C1 segment of cervical spinal cord (tissue), 14 donors: ENCODE measurements around the gene ATP6V0C.
A peak's percentile ranks its signal among the peaks of the same experiment; 100 is the strongest.
"Not testable (repeated sequence)": the region's sequence is repeated elsewhere in the genome, so short reads cannot be mapped to it uniquely, and the experiment has no call there.

Source experiments
- DNase-seq, 14 donors: peaks; one replicate each; lab custom pipeline; 2025; lab: John Stamatoyannopoulos, UW

The ATP6V0C gene

GRCh38 chr16:2527071-2527783, 13.5 kb downstream of the ATP6V0C start:
- DNase-seq = no peak

GRCh38 chr16:2527784-2528100, 14.0 kb downstream of the ATP6V0C start:
- DNase-seq = no peak

DNA sequence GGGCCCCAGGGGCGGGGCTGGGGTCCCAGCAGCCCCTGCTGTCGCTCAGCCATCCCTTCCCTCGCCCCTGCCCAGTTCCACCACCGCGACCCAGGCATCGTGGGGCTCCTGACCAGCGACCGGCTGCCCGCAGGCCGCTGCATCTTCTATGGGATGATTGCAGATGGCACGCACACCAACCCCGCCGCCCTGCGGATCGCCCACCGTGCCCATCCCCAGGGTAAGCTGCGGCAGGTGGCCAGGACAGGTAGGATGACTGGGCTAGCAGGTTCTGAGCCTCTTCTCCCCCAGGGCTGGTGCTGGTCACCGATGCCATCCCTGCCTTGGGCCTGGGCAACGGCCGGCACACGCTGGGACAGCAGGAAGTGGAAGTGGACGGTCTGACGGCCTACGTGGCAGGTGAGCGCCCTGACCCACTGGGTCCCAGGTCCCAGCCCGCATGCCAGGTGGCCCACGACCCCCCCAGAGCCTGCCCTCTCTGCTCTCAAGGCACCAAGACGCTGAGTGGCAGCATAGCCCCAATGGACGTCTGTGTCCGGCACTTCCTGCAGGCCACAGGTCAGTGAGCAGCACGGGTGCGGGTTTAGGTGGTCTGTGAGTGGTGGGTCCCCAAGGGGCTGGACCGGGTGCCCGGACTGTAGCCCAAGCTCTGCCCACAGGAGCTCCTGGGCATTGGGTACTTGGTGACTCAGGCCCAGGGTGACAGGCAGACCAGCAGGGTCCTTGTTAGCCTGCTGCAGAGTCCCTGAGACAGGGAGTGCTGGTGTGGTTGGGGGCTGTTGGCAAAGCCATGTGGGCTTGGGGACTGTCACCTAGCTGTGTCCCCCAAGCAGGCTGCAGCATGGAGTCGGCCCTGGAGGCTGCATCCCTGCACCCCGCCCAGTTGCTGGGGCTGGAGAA, 14.7 kb downstream of the ATP6V0C start:
- DNase-seq = no peak

GRCh38 chr16:2529061-2529931, 15.5 kb downstream of the ATP6V0C start:
- DNase-seq = no peak

- DNase-seq = no peak
Measured at GRCh38 chr16:2529961-2530628, 16.3 kb downstream of the ATP6V0C start.

DNA sequence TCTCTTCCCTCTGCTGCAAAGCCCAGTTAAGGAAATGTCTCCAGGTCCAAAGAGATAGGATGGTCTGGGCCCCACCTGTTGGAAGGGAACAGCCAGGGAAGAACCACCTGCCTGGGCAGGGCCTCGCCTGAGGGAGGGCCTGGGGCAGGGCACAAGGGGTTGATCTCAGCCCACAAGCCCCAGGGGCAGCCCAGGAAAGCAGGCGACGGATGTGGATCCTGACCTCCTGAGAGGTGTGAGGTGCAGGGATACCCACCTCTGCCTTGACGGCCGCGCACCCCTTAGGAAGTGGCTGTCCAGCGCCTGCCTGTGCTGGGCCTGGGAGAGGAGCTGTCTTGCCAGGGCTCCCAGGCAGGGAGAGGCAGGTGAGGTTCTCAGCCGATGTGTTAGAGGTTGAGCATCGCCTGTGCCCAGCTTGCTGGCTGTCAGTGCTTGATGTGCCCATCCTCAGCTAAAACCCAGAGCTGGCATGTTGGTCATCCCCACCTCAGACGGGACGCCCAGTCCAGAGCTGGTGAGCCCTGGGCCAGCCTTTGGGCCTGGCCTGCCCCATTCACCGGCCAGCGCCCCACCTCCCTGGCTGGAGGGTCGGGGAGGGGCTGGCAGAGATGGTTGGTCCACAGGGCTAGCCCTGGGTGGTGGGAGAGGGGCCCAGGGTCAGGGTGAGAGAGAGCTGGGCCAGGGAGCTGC, 17.0 kb downstream of the ATP6V0C start:
- DNase-seq = no peak

DNA sequence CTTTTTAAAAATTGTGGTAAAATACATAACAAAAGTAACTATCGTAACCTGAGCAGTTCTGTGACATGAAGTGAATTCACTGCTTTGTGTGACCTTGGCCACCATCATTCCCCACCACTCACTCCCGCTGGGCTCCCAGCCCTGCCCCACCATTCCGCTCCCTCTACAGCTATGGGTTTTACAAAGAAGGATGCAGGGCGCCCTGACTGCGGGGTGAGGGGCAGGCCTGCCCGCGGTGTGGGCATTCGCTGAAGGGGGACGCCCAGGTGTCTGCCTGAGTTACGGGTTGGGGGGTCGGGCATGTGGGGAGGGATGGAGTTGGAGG, 17.6 kb downstream of the ATP6V0C start, which contains the start of gene CEMP1:
CEMP1 (minus strand) TSS at position 38 of the 325 bp plus-strand sequence. CDS start 335 bp downstream, outside the sequence.
- DNase-seq = no peak

DNA sequence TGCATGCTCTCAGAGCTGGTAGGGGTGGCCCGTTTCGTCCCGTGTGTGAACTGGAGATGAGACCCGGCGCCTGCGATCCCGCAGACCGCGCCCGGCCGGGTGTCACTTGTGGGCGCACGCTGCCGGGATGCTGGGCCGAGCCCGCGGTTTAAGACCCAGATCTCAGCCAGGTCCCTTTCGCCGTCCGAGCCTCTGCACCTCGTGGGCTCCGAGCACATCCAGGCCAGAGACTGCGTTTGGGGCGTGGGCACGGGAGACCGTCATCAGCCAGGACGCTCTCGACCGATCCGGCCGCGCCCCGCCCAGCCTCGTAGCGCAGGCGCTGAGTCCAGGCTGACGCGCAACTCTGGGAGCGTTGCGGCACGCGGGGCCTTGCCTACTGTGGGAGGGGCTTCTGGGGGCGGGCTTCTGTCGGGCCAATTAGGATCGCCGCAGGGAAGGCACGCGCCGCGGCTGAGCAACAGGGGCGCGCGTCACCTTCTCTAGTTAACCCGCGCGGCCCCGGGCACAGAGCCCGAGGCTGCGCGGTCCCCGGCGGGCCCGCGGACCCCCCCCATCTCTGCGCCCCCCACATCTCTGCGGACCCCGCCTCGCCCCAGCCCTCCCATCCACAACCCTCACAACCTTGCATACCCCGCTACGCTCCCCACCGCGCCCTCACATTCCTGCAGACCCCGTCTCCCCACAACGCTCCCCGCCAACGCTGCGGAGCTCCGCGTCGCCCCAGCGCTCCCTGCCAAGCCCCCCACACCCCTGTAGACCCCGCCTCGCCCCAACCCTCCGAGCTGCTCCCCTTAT, 18.1 kb downstream of the ATP6V0C start:
- peak; percentile 77 to 97 (median 92) for DNase-seq

DNA sequence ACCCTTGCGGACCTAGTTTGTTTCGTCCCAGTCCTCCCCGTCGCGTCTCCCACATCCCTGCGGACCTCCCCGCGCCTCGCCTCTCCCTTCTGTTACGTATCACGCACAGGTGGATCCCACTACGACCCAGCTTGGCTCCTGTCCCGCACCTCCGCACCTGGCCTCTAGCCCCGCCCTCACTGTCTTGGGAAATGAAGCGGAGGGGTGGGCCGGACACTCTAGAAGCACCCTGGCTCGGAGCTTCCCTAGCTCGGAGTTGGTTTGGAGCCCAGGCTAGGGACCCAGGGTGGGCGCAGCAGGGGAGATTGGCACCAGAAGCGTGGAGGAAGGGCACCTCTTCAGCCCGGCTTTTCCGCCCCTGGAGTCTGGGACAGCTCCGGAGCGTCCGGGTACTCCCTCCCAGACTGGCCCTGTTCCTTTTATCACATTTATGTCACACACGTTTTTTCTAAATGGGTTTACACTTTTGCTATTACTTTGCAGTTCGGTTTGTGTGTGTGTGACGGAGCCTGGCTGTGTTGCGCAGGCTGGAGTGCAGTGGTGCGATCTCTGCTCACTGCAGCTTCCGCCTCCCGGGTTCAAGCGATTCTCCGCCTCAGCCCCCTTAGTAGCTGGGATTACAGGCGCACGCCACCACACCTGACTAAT, 18.9 kb downstream of the ATP6V0C start:
- peak in 8 of 14 donors; percentile 42 to 77 (median 52) for DNase-seq

DNA sequence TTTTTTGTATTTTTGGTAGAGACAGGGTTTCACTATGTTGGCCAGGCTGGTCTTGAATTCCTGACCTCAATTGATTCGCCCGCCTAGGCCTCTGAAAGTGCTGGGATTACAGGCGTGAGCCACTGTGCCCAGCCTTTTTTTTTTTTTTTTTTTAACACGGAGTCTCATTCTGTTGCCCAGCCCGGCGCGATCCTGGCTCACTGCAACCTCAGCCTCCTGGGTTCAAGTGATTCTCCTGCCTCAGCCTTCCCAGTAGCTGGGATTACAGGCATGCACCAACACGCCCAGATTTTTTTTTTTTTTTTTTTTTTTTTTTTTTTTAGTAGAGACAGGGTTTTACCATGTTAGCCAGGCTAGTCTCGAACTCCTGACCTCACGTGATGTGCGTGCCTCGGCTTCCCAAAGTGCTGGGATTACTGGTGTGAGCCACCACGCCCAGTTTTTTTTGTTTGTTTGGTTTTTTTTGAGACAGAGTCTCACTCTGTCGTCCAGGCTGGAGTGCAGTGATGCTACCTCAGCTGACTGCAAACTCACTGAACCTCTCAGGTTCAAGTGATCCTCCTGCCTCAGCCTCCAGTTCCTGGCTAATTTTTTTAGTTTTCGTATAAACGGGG, 19.5 kb downstream of the ATP6V0C start:
- not testable (repeated sequence) for DNase-seq

DNA sequence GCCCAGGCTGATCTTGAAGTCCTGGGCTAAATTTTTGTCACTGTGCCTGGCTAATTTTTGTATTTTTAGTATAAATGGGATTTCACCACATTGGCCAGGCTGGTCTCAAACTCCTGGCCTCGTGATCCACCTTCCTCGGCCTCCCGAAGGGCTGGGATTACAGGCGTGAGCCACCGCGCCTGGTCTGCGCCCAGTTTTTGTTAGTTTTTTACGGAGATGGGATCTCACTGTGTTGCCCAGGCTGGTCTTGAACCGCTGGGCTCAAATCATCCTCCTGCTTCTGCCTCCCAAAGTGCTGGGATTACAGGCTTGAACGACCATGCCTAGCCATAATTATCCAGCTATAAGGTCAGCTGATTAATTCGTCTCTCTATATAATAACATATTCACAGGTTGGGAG, 20.2 kb downstream of the ATP6V0C start:
- DNase-seq = no peak

DNA sequence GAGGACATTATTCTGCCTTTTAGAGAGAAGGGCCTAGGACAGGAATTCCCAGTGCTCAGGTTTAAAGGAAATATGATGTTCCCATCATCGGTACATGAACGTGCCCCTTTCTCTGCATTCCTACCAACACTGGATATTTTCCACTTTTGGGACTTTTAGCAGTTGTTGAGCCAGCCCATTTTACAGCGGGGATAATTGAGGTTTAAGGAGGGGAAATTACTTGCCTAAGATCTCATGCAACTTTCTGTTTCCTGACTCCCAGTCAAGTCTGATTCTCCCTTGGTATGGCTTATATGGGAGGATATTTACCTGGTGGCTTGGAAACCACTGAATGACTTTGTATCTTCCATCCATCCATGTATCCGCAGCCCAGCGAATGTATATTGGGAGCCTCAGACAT, 20.6 kb downstream of the ATP6V0C start:
- not testable (repeated sequence) for DNase-seq

GRCh38 chr16:2535625-2536013, 21.9 kb downstream of the ATP6V0C start:
- no peak for DNase-seq

GRCh38 chr16:2537451-2538379, 24.0 kb downstream of the ATP6V0C start, which contains the start of gene PDPK1:
PDPK1 (plus strand) TSS chr16:2538021; CDS start chr16:2538113, 92 bp downstream.
- peak; percentile 33 to 95 (median 90) for DNase-seq

DNA sequence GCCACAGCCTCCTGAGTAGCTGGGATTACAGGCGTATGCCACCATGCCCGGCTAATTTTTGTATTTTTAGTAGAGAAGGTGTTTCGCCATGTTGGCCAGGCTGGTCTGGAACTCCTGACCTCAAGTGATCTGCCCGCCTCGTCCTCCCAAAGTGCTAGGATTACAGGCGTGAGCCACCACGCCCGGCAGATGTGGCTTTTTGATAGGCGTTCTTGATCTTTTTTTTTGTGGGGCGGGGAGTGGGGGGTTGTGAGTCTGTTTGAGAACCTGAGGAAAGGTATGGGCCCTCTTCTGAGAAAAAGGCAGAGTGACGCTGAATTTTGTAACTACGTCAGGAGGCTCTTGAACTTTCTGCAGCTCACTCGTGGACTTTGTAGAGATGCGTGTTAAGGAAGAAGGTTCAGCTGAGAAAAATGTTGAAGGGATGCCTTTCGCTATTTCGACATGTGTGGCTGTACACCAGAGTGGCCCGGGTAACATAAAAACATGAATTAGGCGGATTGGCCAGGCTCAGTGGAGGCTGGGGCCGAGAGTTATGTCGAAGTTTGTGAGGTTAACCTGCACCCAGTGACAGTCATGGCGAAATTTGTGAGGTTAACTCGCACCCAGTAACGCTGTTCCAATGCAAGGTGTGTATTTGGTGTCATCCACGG, 25.6 kb downstream of the ATP6V0C start:
- not testable (repeated sequence) for DNase-seq

GRCh38 chr16:2539845-2540458, 26.2 kb downstream of the ATP6V0C start:
- peak in 3 of 14 donors; percentile 4 to 26 (median 26) for DNase-seq

GRCh38 chr16:2540912-2541311, 27.2 kb downstream of the ATP6V0C start:
- DNase-seq = not testable (repeated sequence)
